ENCODE measurements around the gene PRIM2. TPM values are rescaled to one million over a fixed set of nuclear protein-coding genes. Genes with fewer than 3 reads are reported as not detected.
"Not testable (repeated sequence)": the region's sequence is repeated elsewhere in the genome, so short reads cannot be mapped to it uniquely, and the experiment has no call there.

Gene PRIM2
- total RNA-seq, 1 donor from 2014 or later, result 3.1 TPM

GRCh38 chr6:57472861-57473362, 155.5 kb downstream of the PRIM2 start:
- ATAC-seq (ENCODE audit: poor library complexity); DNase-seq; intact Hi-C loops (cut with DNase I): not testable (repeated sequence)

GRCh38 chr6:57474862-57475475, 157.5 kb downstream of the PRIM2 start:
- DNase-seq; intact Hi-C loops (cut with DNase I); ATAC-seq (ENCODE audit: poor library complexity): not testable (repeated sequence)

GRCh38 chr6:57475656-57476055, 158.2 kb downstream of the PRIM2 start:
- DNase-seq; intact Hi-C loops (cut with DNase I); ATAC-seq (ENCODE audit: poor library complexity): not testable (repeated sequence)

DNA sequence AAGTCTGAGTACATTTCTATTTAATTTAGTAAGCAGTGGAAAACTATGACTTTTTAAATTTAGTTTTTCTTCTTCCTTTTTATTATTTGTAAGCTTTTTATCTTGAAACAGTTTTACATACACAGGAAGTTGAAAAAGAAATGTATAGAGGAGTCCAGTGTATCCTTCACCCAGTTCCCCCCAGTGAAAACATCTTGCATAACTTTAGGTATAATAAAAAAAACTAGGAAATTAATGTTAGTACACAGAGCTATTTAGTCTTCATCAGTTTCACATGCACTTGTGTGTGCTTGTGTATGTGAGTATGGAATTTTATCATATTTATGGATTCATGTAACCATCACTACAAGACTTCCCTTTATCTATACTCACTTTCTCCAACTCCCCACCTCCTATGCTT, 162.8 kb downstream of the PRIM2 start:
- ATAC-seq (ENCODE audit: poor library complexity); DNase-seq; intact Hi-C loops (cut with DNase I): not testable (repeated sequence)

DNA sequence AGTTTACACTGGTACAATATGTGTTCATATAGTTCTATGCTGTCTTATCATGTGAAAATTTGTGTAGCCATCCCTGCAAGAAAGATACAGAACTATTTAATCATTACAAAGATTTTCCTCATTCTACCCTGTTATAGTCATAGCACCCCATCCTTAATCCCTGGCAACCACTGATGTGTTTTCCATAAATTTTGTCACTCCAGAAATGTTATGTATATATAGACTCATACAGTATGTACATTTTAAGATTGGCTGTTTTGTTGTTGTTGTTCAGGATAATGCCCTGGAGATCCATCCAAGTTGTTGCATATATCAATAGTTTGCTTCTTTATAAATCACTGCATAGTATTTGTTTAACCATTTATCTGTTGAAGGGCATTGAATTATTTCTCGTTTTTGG, 163.7 kb downstream of the PRIM2 start:
- intact Hi-C loops (cut with DNase I); ATAC-seq (ENCODE audit: poor library complexity); DNase-seq: not testable (repeated sequence)

- intact Hi-C loops (cut with DNase I); ATAC-seq (ENCODE audit: poor library complexity); DNase-seq: not testable (repeated sequence)
Measured at GRCh38 chr6:57482471-57482870, 165.0 kb downstream of the PRIM2 start.

GRCh38 chr6:57486494-57487081, 169.2 kb downstream of the PRIM2 start:
- intact Hi-C loops (cut with DNase I); ATAC-seq (ENCODE audit: poor library complexity); DNase-seq: not testable (repeated sequence)

- ATAC-seq (ENCODE audit: poor library complexity); intact Hi-C loops (cut with DNase I); DNase-seq: not testable (repeated sequence)
Measured at GRCh38 chr6:57488551-57488950, 171.1 kb downstream of the PRIM2 start.

DNA sequence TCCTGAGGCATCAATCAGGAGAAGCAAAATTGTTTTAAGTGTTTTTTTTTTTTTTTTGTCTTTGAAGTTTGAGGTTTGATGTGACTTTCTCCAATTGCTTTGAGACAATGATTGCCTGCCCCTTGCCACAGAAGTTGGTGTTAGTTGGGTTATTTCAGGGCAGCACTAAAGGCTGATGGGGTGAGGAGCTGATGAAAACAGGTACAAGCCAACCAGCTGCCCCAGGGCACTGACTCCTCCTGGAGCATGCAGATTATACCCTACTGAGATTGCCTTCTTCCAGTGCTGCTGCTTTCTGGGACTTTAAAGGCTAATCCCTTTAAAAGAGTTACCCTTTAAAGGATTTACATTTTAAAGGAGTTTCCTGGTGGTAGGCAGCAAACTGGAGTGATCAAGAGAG, 172.5 kb downstream of the PRIM2 start:
- intact Hi-C loops (cut with DNase I); DNase-seq; ATAC-seq (ENCODE audit: poor library complexity): not testable (repeated sequence)

- DNase-seq; intact Hi-C loops (cut with DNase I): not testable (repeated sequence)
Measured at GRCh38 chr6:57491795-57492194, 174.4 kb downstream of the PRIM2 start.

GRCh38 chr6:57496251-57496650, 178.8 kb downstream of the PRIM2 start:
- ATAC-seq (ENCODE audit: poor library complexity); intact Hi-C loops (cut with DNase I): not testable (repeated sequence)

More at GRCh38 chr6:57491795-57492194, 174.4 kb downstream of the PRIM2 start:
- ATAC-seq (ENCODE audit: poor library complexity), result not testable (repeated sequence)

DNA sequence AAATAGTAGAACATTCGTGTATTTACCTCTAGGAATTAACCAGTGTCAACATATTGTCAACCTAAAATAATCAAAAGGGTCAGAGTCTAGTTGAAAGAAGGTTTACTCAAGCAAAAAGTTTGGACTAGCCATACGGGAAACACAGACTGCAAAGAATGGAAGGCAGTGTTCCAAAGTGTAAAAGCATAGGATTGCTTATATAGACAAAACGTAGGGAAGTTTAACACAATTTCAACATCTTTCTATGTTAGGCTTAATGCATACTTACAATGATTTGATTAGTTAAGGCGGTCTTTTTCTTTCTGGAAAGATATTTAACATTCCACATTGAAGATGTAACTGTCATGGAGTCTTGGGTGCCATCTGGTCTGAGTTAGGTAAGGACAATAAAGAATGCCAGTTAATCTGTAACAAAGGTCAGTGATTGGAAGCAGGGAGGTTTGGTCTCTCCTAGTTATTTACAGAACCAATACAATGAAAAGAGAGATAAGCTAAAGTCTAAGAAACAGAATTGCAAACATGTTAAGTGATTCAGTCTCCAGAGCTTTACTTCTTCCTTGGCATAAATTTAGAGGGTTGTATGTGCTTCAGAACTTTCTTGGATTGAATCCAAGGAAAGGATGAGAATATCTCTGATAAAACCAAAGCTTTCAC, 183.1 kb downstream of the PRIM2 start:
- ATAC-seq (ENCODE audit: poor library complexity); DNase-seq; intact Hi-C loops (cut with DNase I): not testable (repeated sequence)

More at GRCh38 chr6:57496251-57496650, 178.8 kb downstream of the PRIM2 start:
- DNase-seq, result not testable (repeated sequence)

GRCh38 chr6:57502387-57502786, 185.0 kb downstream of the PRIM2 start:
- ATAC-seq (ENCODE audit: poor library complexity); DNase-seq; intact Hi-C loops (cut with DNase I): not testable (repeated sequence)

DNA sequence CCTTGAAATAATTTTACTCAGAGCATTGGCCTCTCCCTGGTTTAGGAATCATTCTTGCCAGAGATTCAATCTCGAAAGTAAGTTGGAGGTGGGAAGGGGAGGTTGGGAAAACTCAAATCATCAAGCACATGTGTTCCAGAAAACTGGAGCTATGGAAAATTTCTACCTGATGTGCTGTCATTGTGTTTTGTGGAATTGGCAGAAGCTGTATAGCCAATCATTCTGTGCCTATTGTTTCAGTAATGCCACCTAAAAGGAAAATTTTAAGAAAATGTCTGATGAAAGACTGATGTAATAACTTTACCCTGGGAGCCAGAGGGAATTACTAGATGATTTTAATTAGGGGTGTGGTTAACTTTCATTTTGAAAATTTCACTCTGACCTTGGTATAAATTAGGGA, 187.8 kb downstream of the PRIM2 start:
- ATAC-seq (ENCODE audit: poor library complexity); DNase-seq; intact Hi-C loops (cut with DNase I): not testable (repeated sequence)

DNA sequence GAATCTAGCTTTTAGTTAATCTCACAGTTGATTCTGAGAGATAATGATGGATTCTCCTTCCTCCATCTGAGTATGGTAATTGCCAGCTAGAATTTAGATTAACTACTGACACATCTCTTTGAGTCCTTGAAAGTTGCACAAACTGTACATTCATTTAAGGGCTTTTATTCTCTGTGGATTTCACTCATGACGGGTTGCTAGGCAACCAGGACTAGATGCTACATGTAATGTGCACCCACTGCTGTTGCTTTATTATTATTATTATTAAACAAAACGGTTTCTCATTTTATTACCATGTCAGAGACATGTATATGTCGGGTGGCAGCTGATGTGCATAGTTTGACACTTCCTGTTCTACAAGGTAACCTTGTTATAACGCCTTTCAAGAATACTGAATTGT, 193.0 kb downstream of the PRIM2 start:
- DNase-seq; intact Hi-C loops (cut with DNase I); ATAC-seq (ENCODE audit: poor library complexity): not testable (repeated sequence)

- intact Hi-C loops (cut with DNase I); DNase-seq; ATAC-seq (ENCODE audit: poor library complexity): not testable (repeated sequence)
Measured at GRCh38 chr6:57515171-57515570, 197.7 kb downstream of the PRIM2 start.

DNA sequence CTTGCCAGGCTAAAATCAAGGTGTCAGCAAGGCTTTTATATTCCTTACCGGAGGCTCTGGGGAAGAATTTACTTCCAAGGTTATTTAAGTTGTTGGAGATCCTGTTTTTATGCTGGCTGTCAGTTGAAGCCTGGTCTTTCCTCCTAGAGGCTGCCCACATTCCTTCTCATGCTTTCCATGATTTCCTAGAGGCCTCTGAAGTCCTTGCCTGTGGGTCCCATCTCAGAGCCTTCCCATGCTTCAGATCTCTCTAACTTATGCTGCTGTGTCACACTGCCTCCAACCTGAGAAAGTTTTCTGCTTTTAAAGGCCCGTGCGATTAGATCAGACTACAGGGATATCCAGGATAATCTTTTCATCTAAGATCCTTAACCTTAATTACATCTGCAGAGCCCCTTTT, 198.4 kb downstream of the PRIM2 start:
- ATAC-seq (ENCODE audit: poor library complexity); DNase-seq; intact Hi-C loops (cut with DNase I): not testable (repeated sequence)

- ATAC-seq (ENCODE audit: poor library complexity); intact Hi-C loops (cut with DNase I); DNase-seq: not testable (repeated sequence)
Measured at GRCh38 chr6:57516776-57517175, 199.3 kb downstream of the PRIM2 start.

DNA sequence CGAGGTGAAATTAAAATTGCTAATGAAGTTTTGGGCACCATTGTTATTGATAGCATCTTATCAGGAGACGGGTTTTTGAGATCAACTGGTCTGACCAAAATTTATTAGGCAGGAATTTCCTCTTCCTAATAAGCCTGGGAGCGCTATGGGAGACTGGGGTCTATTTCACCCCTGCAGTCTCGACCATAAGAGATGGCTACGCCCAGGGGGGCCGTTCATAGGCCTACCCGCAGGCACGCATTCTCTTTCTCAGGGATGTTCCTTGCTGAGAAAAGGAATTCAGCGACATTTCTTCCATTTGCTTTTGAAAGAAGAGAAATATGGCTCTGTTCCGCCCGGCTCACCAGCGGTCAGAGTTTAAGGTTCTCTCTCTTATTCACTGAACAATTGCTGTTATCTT, 201.8 kb downstream of the PRIM2 start:
- intact Hi-C loops (cut with DNase I); DNase-seq; ATAC-seq (ENCODE audit: poor library complexity): not testable (repeated sequence)

Data from Right ventricle myocardium superior (tissue), 1 donor.